ENCODE data around the gene E2F4. TPM values are rescaled to one million over a fixed set of nuclear protein-coding genes. Genes with fewer than 3 reads are reported as not detected.
A peak's percentile ranks its signal among the peaks of the same experiment; 100 is the strongest.

The E2F4 gene
- polyA plus RNA-seq, 3 donors from 2014 or later: 42.7 to 85.3 (median 76.0) TPM

- peaks cover 2 to 5% (median 2%) of the 10 kb centered on the region in 3 donors for H3K27me3 Mint-ChIP-seq (ENCODE audit: low read depth in 3 of 3)
- H3K4me3 Mint-ChIP-seq: no peak overlapping the region
These were observed 45.7 kb downstream of the E2F4 start for GRCh38 chr16:67237396-67238277.

GRCh38 chr16:67238278-67238575, 46.3 kb downstream of the E2F4 start:
- H3K36me3 Mint-ChIP-seq: peaks cover 5 to 22% (median 9%) of the 10 kb centered on the region in 3 donors
- no peak for DNase-seq
- peak overlapping the region in 1 of 6 donors; percentile 34 for H3K27ac Mint-ChIP-seq
- H3K27me3 Mint-ChIP-seq (ENCODE audit: low read depth in 3 of 3): peaks cover 1 to 5% (median 2%) of the 10 kb centered on the region in 3 donors
- peaks cover 13 to 14% of the 10 kb centered on the region in 2 donors for H3K4me1 Mint-ChIP-seq
- no peak overlapping the region for H3K4me3 Mint-ChIP-seq
- no peaks in the 10 kb centered on the region for H3K9me3 Mint-ChIP-seq

More at GRCh38 chr16:67237396-67238277, 45.7 kb downstream of the E2F4 start:
- Mint-ChIP-seq H3K4me1 (peaks cover 11 to 12% of the 10 kb centered on the region in 2 donors), H3K36me3 (peaks cover 5 to 22% (median 9%) of the 10 kb centered on the region in 3 donors), H3K9me3 (no peaks in the 10 kb centered on the region), H3K27ac (peak overlapping the region in 2 of 6 donors; percentile 8 to 62)
- DNase-seq: no peak

- DNase-seq: no peak
- Mint-ChIP-seq H3K27me3 (ENCODE audit: low read depth in 3 of 3) (peaks cover 0 to 5% (median 2%) of the 10 kb centered on the region in 3 donors), H3K36me3 (peaks cover 5 to 22% (median 6%) of the 10 kb centered on the region in 3 donors), H3K27ac (peak overlapping the region in 2 of 6 donors; percentile 34 to 39), H3K9me3 (no peaks in the 10 kb centered on the region), H3K4me3 (no peak overlapping the region), H3K4me1 (peaks cover 20 to 21% of the 10 kb centered on the region in 2 donors)
These were observed 47.0 kb downstream of the E2F4 start for GRCh38 chr16:67238806-67239470.

- Mint-ChIP-seq H3K27ac (peak overlapping the region in 1 of 6 donors; percentile 11), H3K4me1 (peaks cover 35 to 37% of the 10 kb centered on the region in 2 donors), H3K4me3 (no peak overlapping the region), H3K36me3 (peaks cover 5 to 19% (median 6%) of the 10 kb centered on the region in 3 donors), H3K27me3 (ENCODE audit: low read depth in 3 of 3) (peaks cover 2 to 5% (median 4%) of the 10 kb centered on the region in 3 donors), H3K9me3 (no peaks in the 10 kb centered on the region)
- DNase-seq: no peak
These were observed 48.6 kb downstream of the E2F4 start for GRCh38 chr16:67240506-67240905.

GRCh38 chr16:67241008-67241900, 49.3 kb downstream of the E2F4 start:
- peak overlapping the region in 2 of 6 donors; percentile 28 to 78 for H3K27ac Mint-ChIP-seq
- peaks cover 1 to 16% (median 2%) of the 10 kb centered on the region in 3 donors for H3K36me3 Mint-ChIP-seq
- no peaks in the 10 kb centered on the region for H3K9me3 Mint-ChIP-seq
- DNase-seq: no peak
- H3K4me1 Mint-ChIP-seq: peaks cover 38 to 40% of the 10 kb centered on the region in 2 donors
- H3K4me3 Mint-ChIP-seq: no peak overlapping the region
- H3K27me3 Mint-ChIP-seq (ENCODE audit: low read depth in 3 of 3): peaks cover 2 to 4% (median 3%) of the 10 kb centered on the region in 3 donors

GRCh38 chr16:67242138-67242730, 50.3 kb downstream of the E2F4 start:
- no peak for DNase-seq
- Mint-ChIP-seq H3K4me1 (peaks cover 39 to 40% of the 10 kb centered on the region in 2 donors), H3K4me3 (no peak overlapping the region), H3K36me3 (peaks cover 0 to 12% (median 0%) of the 10 kb centered on the region in 3 donors), H3K27me3 (ENCODE audit: low read depth in 3 of 3) (peaks cover 2% of the 10 kb centered on the region in 3 donors), H3K27ac (peak overlapping the region; percentile 32 to 71 (median 56)), H3K9me3 (no peaks in the 10 kb centered on the region)

- Mint-ChIP-seq H3K36me3 (peaks cover 0 to 2% (median 0%) of the 10 kb centered on the region in 3 donors), H3K4me1 (peaks cover 49 to 50% of the 10 kb centered on the region in 2 donors), H3K27ac (peak overlapping the region in 5 of 6 donors; percentile 69 to 93 (median 89)), H3K4me3 (no peak overlapping the region), H3K9me3 (no peaks in the 10 kb centered on the region), H3K27me3 (ENCODE audit: low read depth in 3 of 3) (peaks cover 2 to 8% (median 6%) of the 10 kb centered on the region in 3 donors)
- no peak for DNase-seq
These were observed 51.5 kb downstream of the E2F4 start for GRCh38 chr16:67243481-67243880.

GRCh38 chr16:67244387-67245185, 52.6 kb downstream of the E2F4 start:
- Mint-ChIP-seq H3K36me3 (no peaks in the 10 kb centered on the region), H3K4me1 (peaks cover 52 to 56% of the 10 kb centered on the region in 2 donors), H3K27ac (peak overlapping the region; percentile 88 to 93 (median 90)), H3K27me3 (ENCODE audit: low read depth in 3 of 3) (peaks cover 2 to 10% (median 9%) of the 10 kb centered on the region in 3 donors), H3K4me3 (peak overlapping the region; percentile 69 to 95 (median 83)), H3K9me3 (no peaks in the 10 kb centered on the region)
- DNase-seq: peak; percentile 54 to 61 (median 55)

- no peak for DNase-seq
- Mint-ChIP-seq H3K4me1 (peaks cover 54 to 55% of the 10 kb centered on the region in 2 donors), H3K27me3 (ENCODE audit: low read depth in 3 of 3) (peaks cover 5 to 16% (median 10%) of the 10 kb centered on the region in 3 donors), H3K36me3 (no peaks in the 10 kb centered on the region), H3K4me3 (peak overlapping the region; percentile 69 to 95 (median 83)), H3K9me3 (no peaks in the 10 kb centered on the region), H3K27ac (peak overlapping the region; percentile 88 to 93 (median 90))
These were observed 53.2 kb downstream of the E2F4 start for GRCh38 chr16:67245186-67245585.

GRCh38 chr16:67245674-67246080, 53.7 kb downstream of the E2F4 start:
- Mint-ChIP-seq H3K4me3 (peak overlapping the region; percentile 69 to 95 (median 83)), H3K27me3 (ENCODE audit: low read depth in 3 of 3) (peaks cover 7 to 16% (median 10%) of the 10 kb centered on the region in 3 donors), H3K27ac (peak overlapping the region in 5 of 6 donors; percentile 88 to 93 (median 90)), H3K9me3 (no peaks in the 10 kb centered on the region), H3K36me3 (no peaks in the 10 kb centered on the region), H3K4me1 (peaks cover 55% of the 10 kb centered on the region in 2 donors)
- peak in 1 of 3 donors; percentile 14 for DNase-seq

- Mint-ChIP-seq H3K9me3 (no peaks in the 10 kb centered on the region), H3K27me3 (ENCODE audit: low read depth in 3 of 3) (peaks cover 7 to 16% (median 10%) of the 10 kb centered on the region in 3 donors), H3K27ac (peak overlapping the region; percentile 71 to 92 (median 87)), H3K4me3 (peak overlapping the region; percentile 83 to 95 (median 95)), H3K4me1 (peaks cover 54 to 55% of the 10 kb centered on the region in 2 donors), H3K36me3 (no peaks in the 10 kb centered on the region)
- DNase-seq: peak; percentile 42 to 58 (median 57)
These were observed 54.3 kb downstream of the E2F4 start for GRCh38 chr16:67246081-67246755.

Data from immature natural killer cell (primary cell).